Medulla oblongata (tissue), 1 donor: ENCODE results near the gene HLA-DQB2.
"Not testable (repeated sequence)": the region's sequence is repeated elsewhere in the genome, so short reads cannot be mapped to it uniquely, and the experiment has no call there.

Source experiments
- DNase-seq: peaks from one replicate; pipeline ENCODE4 v3.0.0-alpha.2; 2015; ENCODE audit errors: extremely low spot score

HLA-DQB2 gene

GRCh38 chr6:32745649-32746048 lies 17.7 kb downstream of the HLA-DQB2 start:
- DNase-seq: not testable (repeated sequence)

- no peak for DNase-seq
These were observed 18.6 kb downstream of the HLA-DQB2 start for GRCh38 chr6:32744776-32745175.

- no peak for DNase-seq
These were observed 21.0 kb downstream of the HLA-DQB2 start for GRCh38 chr6:32742374-32742773.

GRCh38 chr6:32741031-32741960 lies 22.0 kb downstream of the HLA-DQB2 start, which contains the start of gene HLA-DQA2:
Gene HLA-DQA2 (plus strand): TSS chr6:32741391. CDS start chr6:32741444, 53 bp downstream.
- DNase-seq: no peak

GRCh38 chr6:32738126-32738525 lies 25.2 kb downstream of the HLA-DQB2 start:
- DNase-seq: no peak

- DNase-seq: no peak
These were observed 44.5 kb downstream of the HLA-DQB2 start for GRCh38 chr6:32718879-32719278.

GRCh38 chr6:32716396-32716795 lies 46.9 kb downstream of the HLA-DQB2 start:
- no peak for DNase-seq

- no peak for DNase-seq
These were observed 50.1 kb downstream of the HLA-DQB2 start for GRCh38 chr6:32713241-32713640.

- no peak for DNase-seq
These were observed 53.7 kb downstream of the HLA-DQB2 start for GRCh38 chr6:32709625-32710024.
